Measurements from ENCODE around the gene GTF3A.
A peak's percentile ranks its signal among the peaks of the same experiment; 100 is the strongest.
"Not testable (repeated sequence)": the region's sequence is repeated elsewhere in the genome, so short reads cannot be mapped to it uniquely, and the experiment has no call there.

Gene GTF3A

GRCh38 chr13:27424246-27425157 lies at the start of gene GTF3A:
Gene GTF3A (plus strand): TSS chr13:27424619.
- peak; percentile 83 for DNase-seq (ENCODE audit: low spot score)

DNA sequence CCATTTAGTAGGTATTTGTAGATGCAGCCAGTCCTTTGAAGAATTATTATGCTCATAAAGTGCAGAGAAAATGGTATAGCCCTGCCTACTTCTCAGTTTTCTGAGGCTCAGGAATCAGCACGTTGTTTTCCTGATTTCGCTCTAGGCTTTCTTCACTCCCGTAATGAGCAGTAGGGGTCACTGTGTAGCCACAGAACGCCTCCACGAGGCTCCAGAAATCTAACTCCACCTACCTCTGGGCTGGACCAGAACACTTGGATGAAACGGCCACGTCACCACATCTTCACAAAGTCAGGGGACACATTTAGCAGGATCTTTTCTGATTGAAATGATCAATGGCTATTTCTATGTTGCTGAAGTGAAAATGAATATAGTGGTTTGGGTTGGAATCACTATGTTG lies 49.8 kb upstream of the GTF3A start:
- DNase-seq (ENCODE audit: low spot score), result peak; percentile 68

- DNase-seq (ENCODE audit: low spot score), result peak; percentile 30
Measured at GRCh38 chr13:27375686-27376326, 48.6 kb upstream of the GTF3A start.

GRCh38 chr13:27379126-27379525 lies 45.3 kb upstream of the GTF3A start:
- DNase-seq (ENCODE audit: low spot score), result no peak

DNA sequence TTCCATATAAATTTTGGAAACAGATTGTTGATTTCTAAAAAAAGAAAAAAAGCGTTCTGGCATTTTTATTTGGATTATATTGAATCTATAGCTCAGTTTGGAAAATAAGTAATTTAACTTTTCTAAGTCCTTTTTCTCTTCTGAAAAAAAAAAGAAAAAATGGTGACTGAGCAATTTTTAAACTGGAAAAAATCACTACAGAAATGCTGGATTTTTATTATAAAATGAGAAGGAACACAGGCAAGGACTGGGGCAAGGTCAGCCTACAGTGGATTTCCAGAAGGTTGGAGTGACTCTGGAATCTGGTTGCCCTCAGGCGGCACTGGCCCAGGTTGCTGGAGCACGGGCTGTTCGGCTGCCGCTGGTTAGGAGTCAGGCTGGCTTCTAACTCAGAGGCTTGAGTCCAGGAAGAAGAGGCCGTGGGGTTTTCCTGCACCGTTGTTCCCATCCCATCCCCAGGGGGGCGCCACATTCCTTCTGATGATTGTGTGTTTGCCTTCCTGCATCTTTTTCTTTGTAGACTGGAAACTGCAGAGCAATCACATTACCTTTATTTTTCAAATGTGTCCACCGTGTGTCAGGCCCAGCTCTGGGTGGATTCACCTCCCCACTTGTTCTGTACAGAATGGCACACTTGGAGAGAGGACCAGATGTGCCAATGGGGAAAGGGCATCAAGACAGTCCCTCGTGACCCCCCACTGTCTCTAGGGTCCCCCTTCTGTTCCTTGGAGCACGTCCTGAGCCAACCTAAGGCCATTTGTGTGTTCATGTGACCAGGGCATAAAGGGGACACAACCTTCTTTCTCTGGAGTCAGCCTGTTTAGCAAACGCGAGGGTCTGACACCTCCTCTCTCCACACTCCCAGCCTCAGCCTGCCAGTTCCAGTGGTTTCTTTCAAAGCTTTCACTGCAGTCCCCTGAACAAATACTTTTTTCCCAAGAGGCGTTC lies 44.5 kb upstream of the GTF3A start:
- DNase-seq (ENCODE audit: low spot score), result no peak

DNA sequence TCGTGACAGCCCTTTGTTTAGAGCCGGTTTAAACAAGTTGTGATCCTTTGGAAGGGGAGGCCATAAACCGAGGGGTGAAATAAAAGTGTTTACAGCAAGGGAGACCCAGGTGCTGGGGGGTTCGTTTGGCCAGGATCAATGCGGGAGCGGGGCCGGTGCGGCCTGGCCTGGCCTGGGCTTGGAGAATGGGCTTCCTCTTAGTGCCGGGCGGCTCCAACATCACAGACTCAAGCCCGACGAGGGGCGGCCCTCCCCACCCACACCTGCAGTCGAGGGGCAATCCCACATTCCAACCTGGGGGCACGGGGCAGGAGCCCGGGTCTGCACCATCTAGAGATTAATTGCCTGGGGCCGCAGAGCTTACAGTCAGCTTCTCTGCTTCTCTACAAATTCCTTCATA lies 42.8 kb upstream of the GTF3A start:
- no peak for DNase-seq (ENCODE audit: low spot score)

- no peak for DNase-seq (ENCODE audit: low spot score)
Measured at GRCh38 chr13:27383104-27383921, 41.1 kb upstream of the GTF3A start.

DNA sequence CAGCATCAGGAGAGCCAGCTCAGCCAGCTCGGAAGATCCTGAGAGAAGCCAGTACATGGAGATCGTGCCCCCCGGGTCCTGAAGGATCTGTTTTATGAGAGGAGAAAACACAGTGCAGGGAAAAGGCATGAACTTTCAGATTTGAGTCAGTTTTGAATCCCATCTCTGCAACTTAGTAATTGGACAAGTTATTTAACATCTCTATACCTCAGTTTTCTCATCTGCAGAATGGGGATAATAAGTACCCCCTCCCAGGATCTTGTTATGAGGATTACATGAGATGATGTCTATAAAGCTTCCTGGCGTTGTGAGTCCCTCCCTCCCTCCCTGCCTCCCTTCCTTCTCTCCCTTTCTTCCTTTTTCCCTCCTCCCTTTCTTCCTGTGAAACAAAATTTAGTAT lies 40.1 kb upstream of the GTF3A start:
- DNase-seq (ENCODE audit: low spot score), result no peak

GRCh38 chr13:27388241-27388640 lies 36.2 kb upstream of the GTF3A start:
- DNase-seq (ENCODE audit: low spot score), result no peak

DNA sequence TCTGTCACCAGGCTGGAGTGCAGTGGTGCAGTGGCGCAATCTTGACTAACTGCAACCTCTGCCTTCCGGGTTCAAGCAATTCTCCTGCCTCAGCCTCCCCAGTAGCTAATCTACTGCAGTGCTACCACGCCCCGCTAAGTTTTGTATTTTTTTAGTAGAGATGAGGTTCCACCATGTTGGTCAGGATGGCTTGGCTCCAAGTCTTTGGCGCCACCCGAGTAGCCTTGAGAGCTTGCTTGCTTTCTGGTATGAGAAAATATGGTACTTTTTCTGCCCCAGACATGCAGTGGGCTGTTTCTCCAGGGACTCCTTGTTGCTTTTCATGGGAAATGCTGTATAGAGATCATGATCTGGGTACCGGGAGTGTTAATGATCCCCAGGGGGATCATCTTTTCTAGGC lies 34.5 kb upstream of the GTF3A start:
- DNase-seq (ENCODE audit: low spot score), result no peak

DNA sequence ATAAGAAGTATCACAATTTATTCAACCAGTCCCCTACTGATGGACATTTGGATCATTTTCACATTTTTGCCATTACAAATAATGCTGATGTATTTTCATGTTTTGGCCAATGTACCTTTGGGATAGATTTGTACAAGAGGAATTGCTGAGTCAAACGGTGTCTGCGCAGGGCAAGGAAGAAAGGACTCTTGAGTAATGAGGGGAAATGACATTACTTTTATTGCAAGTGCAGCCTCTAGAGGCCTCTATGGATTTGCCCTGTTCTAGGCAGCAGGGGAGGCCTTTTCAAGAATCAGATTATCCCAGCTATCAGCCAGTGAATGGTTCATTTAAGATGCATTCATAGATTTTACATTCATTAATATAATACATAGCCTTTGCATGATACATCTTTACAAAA lies 32.9 kb upstream of the GTF3A start:
- DNase-seq (ENCODE audit: low spot score), result no peak

GRCh38 chr13:27393101-27393500 lies 31.3 kb upstream of the GTF3A start:
- no peak for DNase-seq (ENCODE audit: low spot score)

DNA sequence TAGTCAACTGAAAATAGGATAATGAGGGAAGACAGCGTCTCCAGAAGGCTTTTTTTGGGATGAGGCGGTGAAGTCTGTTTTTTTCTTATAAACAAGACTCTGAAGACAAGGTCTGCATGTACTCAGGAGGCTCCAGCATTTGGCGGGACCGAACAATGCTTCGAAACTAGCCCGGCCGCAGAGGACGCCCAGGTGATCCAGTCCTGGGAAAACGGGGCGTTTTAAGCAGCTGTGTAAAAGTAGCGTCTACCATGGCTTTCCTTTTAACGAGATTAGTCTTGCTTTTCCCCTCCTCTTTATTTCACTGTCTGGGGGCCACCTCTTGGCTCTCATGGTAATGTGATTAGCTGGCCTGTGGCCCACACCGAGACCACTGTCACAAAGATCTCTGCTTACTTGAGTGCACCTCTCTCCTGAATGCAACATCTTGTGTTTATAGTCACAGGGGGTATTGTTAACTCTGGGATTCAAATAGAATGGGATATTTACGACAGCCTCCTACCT lies 29.4 kb upstream of the GTF3A start:
- no peak for DNase-seq (ENCODE audit: low spot score)

DNA sequence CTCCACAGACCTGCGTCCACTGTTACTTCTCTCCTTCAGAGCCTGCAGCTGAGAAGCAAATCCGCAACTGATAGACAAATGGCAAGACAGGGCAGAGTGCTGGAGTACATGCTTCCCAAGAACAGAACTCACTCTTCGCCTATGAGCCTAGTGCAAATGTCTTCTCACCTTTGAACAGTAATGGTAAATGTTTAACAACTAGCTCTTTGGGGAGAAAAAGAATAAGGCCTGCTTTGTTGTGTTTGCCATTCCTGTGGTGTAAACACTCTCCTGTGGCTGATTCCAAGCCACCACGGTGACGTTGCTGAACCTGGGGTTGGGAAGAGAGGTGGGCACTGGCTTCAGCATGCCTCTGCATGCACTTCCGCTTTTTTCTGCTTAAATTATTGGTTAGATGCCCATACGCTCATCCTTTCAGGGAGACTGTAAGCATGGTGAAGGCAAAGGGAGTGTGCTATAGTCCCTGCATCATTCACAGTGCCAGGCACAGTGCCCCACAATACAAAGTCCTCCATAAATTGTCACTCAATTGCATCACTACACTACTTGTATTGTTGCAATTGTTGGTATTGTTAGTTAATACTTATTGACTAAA lies 28.1 kb upstream of the GTF3A start:
- no peak for DNase-seq (ENCODE audit: low spot score)

GRCh38 chr13:27398360-27398759 lies 26.1 kb upstream of the GTF3A start:
- DNase-seq (ENCODE audit: low spot score), result no peak

DNA sequence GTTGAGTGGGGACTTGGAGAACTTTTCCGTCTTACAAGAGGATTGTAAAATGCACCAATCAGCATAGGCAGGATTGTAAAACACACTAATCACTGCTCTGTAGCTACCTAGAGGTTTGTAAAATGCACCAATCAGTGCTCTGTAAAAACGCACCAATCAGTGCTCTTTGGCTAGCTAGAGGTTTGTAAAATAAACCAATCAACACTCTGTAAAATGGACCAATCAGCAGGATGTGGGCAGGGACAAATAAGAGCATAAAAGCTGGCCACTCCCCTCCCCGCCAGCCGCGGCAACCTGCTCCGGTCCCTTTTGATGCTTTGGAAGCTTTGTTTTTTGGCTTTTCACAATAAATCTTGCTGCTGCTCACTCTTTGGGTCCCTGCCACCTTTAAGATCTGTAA lies 24.0 kb upstream of the GTF3A start:
- not testable (repeated sequence) for DNase-seq (ENCODE audit: low spot score)

DNA sequence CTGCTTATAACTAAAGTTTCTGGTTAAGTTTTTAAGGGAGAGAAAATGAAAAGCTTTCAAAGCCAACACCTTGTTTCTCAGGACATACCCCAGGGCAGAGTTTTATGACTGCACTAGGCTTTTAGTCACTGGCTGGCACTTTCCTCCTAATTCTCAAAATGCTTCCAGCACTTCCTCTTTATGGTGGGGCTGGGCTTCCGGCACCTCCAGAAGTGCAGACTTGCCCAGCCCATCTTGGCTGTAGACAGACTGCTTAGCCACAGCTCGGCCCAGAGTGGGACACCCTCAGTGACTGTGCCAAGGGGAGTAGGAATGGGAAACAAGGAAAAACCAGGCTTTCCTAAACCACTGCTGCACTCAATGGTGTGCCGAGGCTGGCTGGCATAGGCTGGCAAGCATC lies 23.2 kb upstream of the GTF3A start:
- DNase-seq (ENCODE audit: low spot score), result peak; percentile 36

GRCh38 chr13:27403203-27403678 lies 21.2 kb upstream of the GTF3A start:
- DNase-seq (ENCODE audit: low spot score), result no peak

- DNase-seq (ENCODE audit: low spot score), result no peak
Measured at GRCh38 chr13:27403727-27404385, 20.6 kb upstream of the GTF3A start.

- no peak for DNase-seq (ENCODE audit: low spot score)
Measured at GRCh38 chr13:27404680-27405079, 19.7 kb upstream of the GTF3A start.
